Immature natural killer cell (primary cell): ENCODE results near the gene GPR31. TPM values are rescaled to one million over a fixed set of nuclear protein-coding genes. Genes with fewer than 3 reads are reported as not detected.
"Not testable (repeated sequence)": the region's sequence is repeated elsewhere in the genome, so short reads cannot be mapped to it uniquely, and the experiment has no call there.

ENCODE experiments used
- DNase-seq, 3 donors: peaks; one replicate each; pipeline ENCODE4 v3.0.0; 2022; ENCODE audit warnings: mixed read lengths in 1 of 3
- H3K27ac Mint-ChIP-seq, 6 donors: one replicate each; pipeline ENCODE4 v1.8.0; 2020; ENCODE audit warnings: mixed read lengths in 6 of 6, mild to moderate bottlenecking in 5 of 6, inconsistent platforms in 4 of 6, moderate library complexity in 3 of 6
- H3K27me3 Mint-ChIP-seq, 3 donors: one replicate each; pipeline ENCODE4 v1.8.0; 2020 to 2021; ENCODE audit warnings: low read depth in 3 of 3, mild to moderate bottlenecking in 3 of 3, mixed read lengths in 3 of 3, moderate library complexity in 3 of 3, inconsistent platforms in 1 of 3
- H3K36me3 Mint-ChIP-seq, 3 donors: one replicate each; pipeline ENCODE4 v1.8.0; 2020; ENCODE audit warnings: mixed read lengths in 3 of 3, inconsistent platforms in 2 of 3, mild to moderate bottlenecking in 2 of 3
- H3K4me1 Mint-ChIP-seq, 2 donors: one replicate each; pipeline ENCODE4 v1.8.0; 2020; ENCODE audit warnings: inconsistent platforms in 2 of 2, mild to moderate bottlenecking in 2 of 2, mixed read lengths in 2 of 2, moderate library complexity in 1 of 2
- H3K4me3 Mint-ChIP-seq, 5 donors: one replicate each; pipeline ENCODE4 v1.8.0; 2020; ENCODE audit warnings: mild to moderate bottlenecking in 5 of 5, mixed read lengths in 5 of 5, inconsistent platforms in 3 of 5, moderate library complexity in 3 of 5
- H3K9me3 Mint-ChIP-seq, 6 donors: one replicate each; pipeline ENCODE4 v1.8.0; 2020; ENCODE audit warnings: mild to moderate bottlenecking in 6 of 6, mixed read lengths in 6 of 6, inconsistent platforms in 4 of 6, moderate library complexity in 3 of 6
- polyA plus RNA-seq, 3 donors: library from polyadenylated mRNA; unstranded; fragments of 300-500 nt; fragmentation: Illumina TruSeq; gene quantifications; one replicate each; pipeline ENCODE4 v1.2.3, GENCODE V29; 2021

Gene GPR31, protein sequence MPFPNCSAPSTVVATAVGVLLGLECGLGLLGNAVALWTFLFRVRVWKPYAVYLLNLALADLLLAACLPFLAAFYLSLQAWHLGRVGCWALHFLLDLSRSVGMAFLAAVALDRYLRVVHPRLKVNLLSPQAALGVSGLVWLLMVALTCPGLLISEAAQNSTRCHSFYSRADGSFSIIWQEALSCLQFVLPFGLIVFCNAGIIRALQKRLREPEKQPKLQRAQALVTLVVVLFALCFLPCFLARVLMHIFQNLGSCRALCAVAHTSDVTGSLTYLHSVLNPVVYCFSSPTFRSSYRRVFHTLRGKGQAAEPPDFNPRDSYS
- not detected for polyA plus RNA-seq

DNA sequence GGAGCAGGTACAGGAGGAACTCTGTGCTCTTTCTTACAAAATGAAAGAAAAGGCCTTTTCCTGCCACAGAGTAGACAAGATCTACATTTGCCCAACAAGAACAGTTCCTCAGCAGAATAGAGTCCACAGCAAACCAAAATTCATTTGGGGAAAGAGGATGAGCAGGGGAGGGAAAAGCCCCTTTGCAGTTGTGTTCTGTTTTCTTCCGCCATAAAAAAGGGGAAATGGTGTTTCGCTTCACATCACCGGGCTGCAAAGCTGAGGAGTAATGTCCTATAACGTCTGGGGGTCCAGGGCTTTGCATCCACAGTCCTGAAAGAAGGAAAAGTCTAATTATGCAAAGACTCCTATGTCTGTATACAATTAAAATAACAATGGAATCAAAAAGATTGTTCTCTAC, at the start of gene GPR31:
GPR31 (minus strand) TSS at position 118 of the 400 bp plus-strand sequence. CDS start 149 bp downstream, outside the sequence.
- H3K27ac Mint-ChIP-seq: no peak within 1 kb of the TSS
- H3K9me3 Mint-ChIP-seq: peaks cover 0 to 1% (median 0%) of the 10 kb centered on the region in 6 donors
- no peak within 1 kb of the TSS for H3K4me3 Mint-ChIP-seq

DNA sequence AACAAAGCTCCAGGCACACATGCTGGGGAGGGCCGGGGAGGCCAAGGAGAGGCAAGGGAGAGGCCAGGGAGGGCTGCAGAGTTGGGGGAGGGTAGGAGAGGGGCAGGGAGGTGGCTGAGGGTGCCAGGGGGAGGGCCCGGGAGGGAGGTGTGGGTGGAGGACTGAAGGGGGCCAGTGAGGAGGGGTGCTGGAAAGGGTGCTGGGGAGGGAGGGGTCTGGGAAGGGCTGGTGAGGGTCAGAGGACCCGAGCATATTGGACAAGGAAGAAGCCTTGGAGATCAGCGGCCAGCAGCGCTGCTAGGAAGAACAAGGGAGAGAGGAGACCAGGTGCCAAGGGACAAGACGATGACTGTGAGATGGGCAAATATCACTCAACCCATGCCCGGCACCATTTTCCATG, 49.7 kb upstream of the GPR31 start:
- H3K9me3 Mint-ChIP-seq: no peaks in the 10 kb centered on the region

More for the DNA sequence above, at the start of gene GPR31:
- Mint-ChIP-seq H3K4me1 (no peaks in the 10 kb centered on the region), H3K27me3 (peaks cover 0 to 5% (median 4%) of the 10 kb centered on the region in 3 donors), H3K36me3 (no peaks in the 10 kb centered on the region)
- DNase-seq: no peak

DNA sequence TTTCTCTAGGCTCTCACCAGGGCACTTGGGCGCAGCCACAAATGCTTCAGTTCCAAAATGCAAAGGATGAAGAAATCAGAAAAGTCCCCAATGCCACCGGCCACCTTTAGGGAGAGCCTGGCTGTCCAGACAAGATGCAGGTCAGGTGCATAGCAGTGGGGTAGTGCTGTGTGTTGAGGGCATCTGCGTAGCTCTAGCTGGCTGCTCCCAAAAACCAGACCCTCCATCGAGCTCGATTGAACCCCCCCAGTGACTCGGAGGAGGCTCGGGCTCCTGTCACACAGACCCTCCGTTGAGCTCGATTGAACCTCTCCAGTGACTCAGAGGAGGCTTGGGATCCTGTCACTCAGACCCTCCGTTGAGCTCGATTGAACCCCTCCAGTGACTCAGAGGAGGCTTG, 47.5 kb upstream of the GPR31 start:
- not testable (repeated sequence) for H3K4me3 Mint-ChIP-seq, H3K9me3 Mint-ChIP-seq, H3K27ac Mint-ChIP-seq, DNase-seq, H3K27me3 Mint-ChIP-seq, H3K36me3 Mint-ChIP-seq, H3K4me1 Mint-ChIP-seq

More for the DNA sequence above, 49.7 kb upstream of the GPR31 start:
- peaks cover 0 to 6% (median 4%) of the 10 kb centered on the region in 3 donors for H3K27me3 Mint-ChIP-seq
- no peaks in the 10 kb centered on the region for H3K4me1 Mint-ChIP-seq
- H3K36me3 Mint-ChIP-seq: no peaks in the 10 kb centered on the region
- H3K27ac Mint-ChIP-seq: no peak overlapping the region
- DNase-seq: no peak
- no peak overlapping the region for H3K4me3 Mint-ChIP-seq

DNA sequence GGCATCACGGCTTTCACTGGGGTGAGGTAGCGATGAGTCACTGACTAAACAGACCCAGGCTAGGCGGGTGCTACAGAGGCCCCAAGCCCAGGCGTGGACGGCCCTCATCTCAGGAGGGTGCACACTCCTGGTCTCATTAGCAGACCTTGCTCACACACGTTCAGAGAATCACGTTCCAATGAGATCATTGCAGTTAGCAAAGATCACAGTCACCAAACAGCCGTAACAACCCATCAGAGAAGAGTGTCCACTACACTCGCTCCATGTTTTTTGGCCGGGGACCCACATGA, 46.2 kb upstream of the GPR31 start:
- not testable (repeated sequence) for H3K27me3 Mint-ChIP-seq, H3K27ac Mint-ChIP-seq, H3K36me3 Mint-ChIP-seq, DNase-seq, H3K4me3 Mint-ChIP-seq, H3K9me3 Mint-ChIP-seq, H3K4me1 Mint-ChIP-seq

DNA sequence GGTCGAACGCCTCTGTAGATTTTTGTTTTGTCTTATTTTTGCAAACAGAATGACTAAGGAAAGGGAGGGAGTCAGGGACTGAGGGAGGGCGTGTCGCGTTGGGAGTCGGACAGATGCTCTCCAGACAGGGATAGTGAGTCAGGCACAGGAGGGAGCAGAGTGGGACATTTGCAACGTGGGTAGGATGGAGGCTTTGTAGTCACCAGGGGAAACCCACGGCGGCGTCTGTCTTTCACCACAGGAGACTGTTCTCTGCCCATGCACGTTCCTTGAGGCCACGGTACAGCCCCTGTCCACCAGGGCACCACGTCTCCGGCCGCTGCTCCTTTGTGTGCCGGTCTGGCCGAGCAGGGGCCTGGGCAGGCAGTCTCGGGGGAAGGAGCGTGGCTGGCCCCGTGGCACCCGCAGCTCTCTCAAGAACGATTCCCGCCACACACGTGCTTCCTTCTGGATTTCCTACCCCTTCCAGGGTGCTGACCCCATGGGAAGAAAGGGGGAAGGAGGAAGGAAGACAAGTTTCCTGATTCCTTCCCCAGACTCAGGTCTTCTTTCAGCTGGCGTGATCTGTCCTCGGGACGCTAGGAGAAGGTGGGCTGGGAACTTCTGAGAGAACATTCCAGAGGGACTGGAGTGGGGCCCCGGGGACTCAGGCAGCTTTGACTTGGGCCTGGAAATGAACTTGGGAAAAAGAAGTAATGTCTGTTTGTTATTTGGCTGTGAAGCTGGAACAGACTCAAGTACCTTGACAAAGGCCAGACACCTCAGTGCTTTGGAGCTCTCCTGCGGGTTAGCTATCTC, 45.7 kb upstream of the GPR31 start:
- not testable (repeated sequence) for H3K4me3 Mint-ChIP-seq, DNase-seq, H3K9me3 Mint-ChIP-seq, H3K27me3 Mint-ChIP-seq, H3K36me3 Mint-ChIP-seq, H3K27ac Mint-ChIP-seq, H3K4me1 Mint-ChIP-seq

DNA sequence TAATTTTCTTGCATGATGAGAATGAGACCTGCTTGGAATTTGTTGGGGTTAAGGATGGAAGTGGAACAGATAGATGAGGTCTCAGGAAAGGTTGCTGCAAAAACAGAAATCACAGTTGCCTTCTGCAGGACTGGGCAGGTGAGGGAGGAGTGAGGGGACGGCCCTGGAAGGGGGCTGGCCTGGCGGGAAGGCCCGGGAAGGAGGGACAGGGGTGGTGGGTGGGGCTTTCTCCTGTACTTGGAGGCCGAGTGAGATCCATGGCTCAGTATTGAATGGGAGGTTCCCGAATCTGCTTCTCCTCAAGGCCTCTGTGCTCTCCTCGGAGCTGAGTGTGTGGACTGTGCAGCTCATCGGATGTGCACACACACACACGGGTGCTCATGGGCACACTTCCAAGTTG, 44.8 kb upstream of the GPR31 start:
- not testable (repeated sequence) for H3K27me3 Mint-ChIP-seq, H3K36me3 Mint-ChIP-seq, H3K27ac Mint-ChIP-seq, H3K4me3 Mint-ChIP-seq, DNase-seq, H3K4me1 Mint-ChIP-seq, H3K9me3 Mint-ChIP-seq

DNA sequence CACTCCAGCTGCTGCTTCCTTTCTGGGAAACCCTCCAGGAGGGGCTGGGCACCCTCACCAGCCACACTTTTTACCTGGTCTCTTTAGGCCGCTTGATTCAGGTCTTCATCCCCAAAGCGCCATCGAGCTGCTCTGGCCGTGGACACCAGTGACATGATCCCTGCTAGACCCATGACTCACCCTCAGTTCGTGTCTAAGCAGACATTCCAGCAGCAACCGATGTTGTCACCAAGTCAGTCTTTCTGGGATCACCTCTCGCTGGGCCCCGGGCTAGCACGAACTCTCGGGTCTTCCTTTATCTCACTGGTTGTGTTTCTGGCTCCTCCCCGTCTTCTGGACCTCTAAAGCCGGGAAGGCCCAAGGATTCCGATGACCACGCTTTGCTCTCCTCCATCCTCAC, 43.0 kb upstream of the GPR31 start:
- H3K36me3 Mint-ChIP-seq: no peaks in the 10 kb centered on the region
- no peak for DNase-seq
- H3K9me3 Mint-ChIP-seq: no peaks in the 10 kb centered on the region
- no peak overlapping the region for H3K27ac Mint-ChIP-seq
- no peaks in the 10 kb centered on the region for H3K4me1 Mint-ChIP-seq
- peaks cover 1 to 9% (median 4%) of the 10 kb centered on the region in 3 donors for H3K27me3 Mint-ChIP-seq
- H3K4me3 Mint-ChIP-seq: no peak overlapping the region

DNA sequence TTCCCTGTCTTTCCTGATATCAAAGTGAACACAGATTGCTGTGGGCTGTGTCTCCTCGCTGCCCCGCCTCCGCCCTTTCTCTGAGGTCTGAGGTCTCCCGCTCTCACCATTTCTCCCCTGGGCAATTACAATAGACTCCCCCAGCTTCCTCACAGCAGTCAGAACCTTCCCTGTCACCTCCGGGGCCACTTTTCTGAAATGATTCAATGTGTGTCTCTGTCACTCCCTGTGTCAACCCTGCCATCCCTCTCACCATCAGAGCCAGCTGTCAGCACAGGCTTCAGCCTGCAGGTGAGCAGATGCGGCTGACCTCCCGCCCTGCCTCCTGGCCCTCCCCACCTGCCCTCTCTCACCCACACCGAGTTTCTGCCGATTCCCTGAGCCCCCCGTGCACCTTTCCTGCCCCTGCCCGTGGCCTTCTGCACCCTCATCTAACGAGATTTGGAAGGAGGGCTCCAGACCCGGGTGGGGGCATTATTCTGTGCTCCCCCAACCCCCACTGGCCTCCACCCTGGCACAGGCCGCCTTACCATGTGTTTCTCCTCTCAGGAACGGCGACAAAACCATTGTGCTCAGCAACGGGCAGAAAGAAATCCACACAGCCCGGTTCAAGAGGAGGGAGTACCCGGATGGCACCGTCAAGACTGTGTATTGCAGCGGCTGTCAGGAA, 38.3 kb upstream of the GPR31 start:
- not testable (repeated sequence) for H3K4me1 Mint-ChIP-seq, H3K36me3 Mint-ChIP-seq, H3K27ac Mint-ChIP-seq, H3K4me3 Mint-ChIP-seq, H3K27me3 Mint-ChIP-seq, H3K9me3 Mint-ChIP-seq, DNase-seq

DNA sequence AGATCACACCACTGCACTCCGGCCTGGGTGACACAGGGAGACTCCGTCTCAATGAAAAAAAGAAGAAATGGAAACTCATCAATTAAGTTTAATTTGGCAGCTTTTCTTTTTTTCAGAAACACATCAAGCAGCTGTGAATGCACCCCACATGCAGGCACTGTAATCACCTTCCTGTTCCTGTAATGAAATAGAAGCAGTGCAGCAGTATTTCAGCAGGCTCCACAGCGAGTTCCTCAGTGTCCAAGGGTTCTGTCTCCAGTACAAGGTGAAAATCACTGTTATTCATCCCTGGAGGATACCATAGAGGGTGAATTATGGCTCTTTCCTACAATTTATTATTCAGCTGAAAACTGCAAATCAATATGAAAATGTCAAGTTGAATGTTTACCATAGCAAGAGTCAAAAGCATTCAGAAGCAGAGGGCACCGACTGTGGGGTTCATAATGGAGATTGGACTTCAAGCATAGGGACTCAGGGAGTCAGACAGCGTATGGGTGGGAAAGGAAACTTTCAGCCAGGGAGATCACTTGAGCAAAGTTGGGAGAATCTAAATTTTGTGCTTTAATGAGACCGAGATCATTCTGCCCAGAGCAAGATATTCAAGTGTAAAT, 35.8 kb upstream of the GPR31 start:
- peaks cover 1 to 11% (median 9%) of the 10 kb centered on the region in 3 donors for H3K27me3 Mint-ChIP-seq
- H3K4me3 Mint-ChIP-seq, H3K9me3 Mint-ChIP-seq, H3K4me1 Mint-ChIP-seq, H3K36me3 Mint-ChIP-seq, DNase-seq, H3K27ac Mint-ChIP-seq: not testable (repeated sequence)

DNA sequence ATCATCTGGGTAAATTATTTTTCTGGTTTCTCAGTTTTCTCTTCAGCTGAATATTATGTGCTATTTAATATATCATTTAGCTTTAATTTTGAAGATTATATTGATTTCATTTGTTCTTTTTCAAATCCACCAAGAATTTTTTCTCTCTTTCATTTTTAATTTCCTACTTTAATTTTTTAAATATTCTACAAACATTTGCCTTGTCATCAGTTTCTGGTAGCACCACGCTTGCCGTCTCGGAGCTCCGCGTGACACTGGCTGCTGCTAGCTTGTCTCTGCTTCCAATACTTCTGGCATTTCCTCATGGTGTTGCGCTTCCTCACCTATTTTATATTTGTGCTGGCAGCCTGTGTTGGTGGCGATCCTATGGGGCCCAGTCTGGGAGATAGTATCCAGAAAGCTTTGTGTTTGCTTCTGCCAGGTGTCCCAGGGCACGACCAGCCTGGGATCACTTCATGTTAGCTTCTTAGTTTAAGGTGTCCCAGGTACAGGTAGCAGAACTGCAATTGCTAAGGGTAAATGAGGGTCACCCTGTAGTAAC, 33.3 kb upstream of the GPR31 start:
- H3K36me3 Mint-ChIP-seq, H3K4me1 Mint-ChIP-seq, H3K27me3 Mint-ChIP-seq, DNase-seq, H3K4me3 Mint-ChIP-seq, H3K27ac Mint-ChIP-seq, H3K9me3 Mint-ChIP-seq: not testable (repeated sequence)

DNA sequence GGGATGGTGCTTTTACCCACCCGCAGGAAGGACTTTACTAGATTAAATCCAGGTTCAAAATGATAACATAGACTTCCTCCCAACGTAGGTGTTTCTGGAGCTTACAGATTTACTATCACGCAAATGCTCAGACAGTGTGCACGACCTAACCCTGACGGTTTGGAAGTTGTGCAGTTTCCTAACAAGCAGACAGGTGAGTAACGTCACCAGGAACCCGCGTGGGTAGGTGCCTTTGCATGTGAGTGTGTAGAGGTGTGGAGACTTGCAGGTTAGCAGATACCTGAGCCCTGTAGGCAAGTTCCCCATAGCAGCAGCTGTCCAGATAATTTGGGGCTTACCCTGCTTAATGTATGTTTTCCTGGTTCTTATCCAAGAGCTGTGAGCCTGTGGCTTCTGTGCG, 29.5 kb upstream of the GPR31 start:
- H3K36me3 Mint-ChIP-seq, H3K9me3 Mint-ChIP-seq, H3K27ac Mint-ChIP-seq, H3K4me1 Mint-ChIP-seq, DNase-seq, H3K27me3 Mint-ChIP-seq, H3K4me3 Mint-ChIP-seq: not testable (repeated sequence)

DNA sequence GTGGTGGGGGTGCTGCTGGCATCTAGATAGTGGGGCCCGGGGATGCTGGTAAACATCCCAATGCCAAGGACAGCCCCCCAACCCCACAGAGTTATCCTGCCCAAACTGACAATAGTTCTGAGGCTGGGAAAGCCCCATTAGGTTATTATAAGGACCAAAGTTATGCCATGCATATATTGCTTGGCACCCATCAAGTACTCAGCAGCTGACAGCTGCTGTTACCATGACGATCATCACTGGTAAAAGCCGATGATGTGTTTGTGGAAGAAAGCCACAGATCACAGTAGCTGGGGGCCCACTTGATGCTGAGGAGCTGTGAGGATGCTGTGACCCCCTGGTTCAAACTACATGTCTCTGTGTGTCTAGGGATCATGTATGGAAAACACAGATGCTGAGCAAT, 27.3 kb upstream of the GPR31 start:
- H3K4me1 Mint-ChIP-seq, H3K27me3 Mint-ChIP-seq, H3K27ac Mint-ChIP-seq, H3K36me3 Mint-ChIP-seq, DNase-seq, H3K4me3 Mint-ChIP-seq, H3K9me3 Mint-ChIP-seq: not testable (repeated sequence)

DNA sequence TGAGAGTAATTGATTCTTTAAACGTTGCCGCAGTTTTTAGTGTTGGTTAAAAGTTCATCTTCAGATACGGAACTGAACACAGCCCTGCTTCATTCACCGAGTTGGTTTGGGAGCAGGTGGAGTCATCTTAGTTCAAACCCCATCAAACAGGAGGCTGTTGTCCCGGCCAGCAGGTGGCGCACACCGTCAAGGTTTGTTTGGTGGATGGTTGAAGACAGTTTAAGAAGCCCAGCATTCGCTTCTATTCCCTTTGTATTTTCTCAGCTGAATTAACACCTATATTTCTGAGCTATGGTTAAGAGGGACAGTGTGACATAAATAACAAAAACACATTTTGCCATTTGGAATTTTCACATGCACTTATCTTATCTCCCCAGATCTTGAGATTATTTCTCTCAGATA, 25.1 kb upstream of the GPR31 start:
- H3K9me3 Mint-ChIP-seq, H3K4me1 Mint-ChIP-seq, H3K27ac Mint-ChIP-seq, DNase-seq, H3K27me3 Mint-ChIP-seq, H3K4me3 Mint-ChIP-seq, H3K36me3 Mint-ChIP-seq: not testable (repeated sequence)

DNA sequence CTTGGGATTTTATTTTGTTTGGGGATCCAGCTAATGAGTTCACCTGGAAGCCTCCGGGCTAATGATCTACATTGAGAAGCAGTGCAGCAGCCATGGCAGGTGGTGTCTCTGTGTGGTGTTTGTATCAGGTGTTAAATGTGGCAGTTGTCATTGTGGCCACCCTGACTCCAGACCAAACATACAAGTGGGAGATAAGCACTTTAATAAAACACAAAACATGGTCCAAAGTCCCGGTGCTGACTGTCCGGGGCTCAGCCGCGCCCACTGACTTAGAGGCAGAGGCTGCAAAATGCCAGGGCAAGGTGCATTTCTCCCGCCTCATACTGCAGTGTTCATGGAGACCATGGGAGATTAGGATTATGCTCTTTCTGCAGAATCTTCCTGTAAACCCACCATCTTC, 23.6 kb upstream of the GPR31 start:
- not testable (repeated sequence) for H3K27me3 Mint-ChIP-seq, H3K36me3 Mint-ChIP-seq, H3K4me1 Mint-ChIP-seq, H3K27ac Mint-ChIP-seq, DNase-seq, H3K9me3 Mint-ChIP-seq, H3K4me3 Mint-ChIP-seq
